Type B pancreatic cell (in vitro differentiated cells): Measurements from ENCODE around the gene FADS2. TPM values are rescaled to one million over a fixed set of nuclear protein-coding genes. Genes with fewer than 3 reads are reported as not detected.

Source experiments
- DNase-seq: peaks from one replicate; pipeline ENCODE4 v3.0.0; 2021; ENCODE audit warnings: mixed read lengths; ENCODE audit not compliant: unreplicated experiment; ENCODE audit errors: extremely low spot score
- H3K27ac Mint-ChIP-seq: 2 replicates; pipeline ENCODE4 v1.8.0; 2021; ENCODE audit warnings: mild to moderate bottlenecking, mixed read lengths
- H3K27me3 Mint-ChIP-seq: 2 replicates; pipeline ENCODE4 v1.8.0; 2021; ENCODE audit warnings: mixed read lengths
- H3K36me3 Mint-ChIP-seq: 2 replicates; pipeline ENCODE4 v1.8.0; 2021; ENCODE audit warnings: mixed read lengths
- H3K4me1 Mint-ChIP-seq: one replicate; pipeline ENCODE4 v1.8.0; 2021; ENCODE audit warnings: mixed read lengths; ENCODE audit not compliant: unreplicated experiment
- H3K4me3 Mint-ChIP-seq: 2 replicates; pipeline ENCODE4 v1.8.0; 2021; ENCODE audit warnings: mild to moderate bottlenecking, mixed read lengths
- H3K9me3 Mint-ChIP-seq: 2 replicates; pipeline ENCODE4 v1.8.0; 2021; ENCODE audit warnings: mixed read lengths
- total RNA-seq: library from RNA; stranded (reverse); gene quantifications from 2 replicates; pipeline ENCODE4 v1.2.1, GENCODE V29; 2021; ENCODE audit warnings: low replicate concordance
- TF ChIP-seq, protein P1 (sequence below): fragments of 200-600 bp; sonication (generic); conservative IDR thresholded peaks from 2 replicates; pipeline ENCODE4 v1.5.0; 2021; ENCODE audit warnings: antibody characterized with exemption, mild to moderate bottlenecking

FADS2 gene
- total RNA-seq, 1 donor from 2014 or later: 205 TPM

DNA sequence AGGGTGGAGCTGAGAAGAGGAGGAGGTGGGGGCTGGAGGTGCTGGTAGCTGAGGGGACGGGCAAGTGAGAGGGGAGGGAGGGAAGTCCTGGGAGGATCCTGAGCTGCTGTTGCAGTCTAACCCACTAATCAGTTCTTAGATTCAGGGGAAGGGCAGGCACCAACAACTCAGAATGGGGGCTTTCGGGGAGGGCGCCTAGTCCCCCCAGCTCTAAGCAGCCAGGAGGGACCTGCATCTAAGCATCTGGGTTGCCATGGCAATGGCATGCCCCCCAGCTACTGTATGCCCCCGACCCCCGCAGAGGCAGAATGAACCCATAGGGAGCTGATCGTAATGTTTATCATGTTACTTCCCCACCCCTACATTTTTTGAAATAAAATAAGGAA, 38.9 kb downstream of the FADS2 start:
- TF ChIP-seq, protein P1, sequence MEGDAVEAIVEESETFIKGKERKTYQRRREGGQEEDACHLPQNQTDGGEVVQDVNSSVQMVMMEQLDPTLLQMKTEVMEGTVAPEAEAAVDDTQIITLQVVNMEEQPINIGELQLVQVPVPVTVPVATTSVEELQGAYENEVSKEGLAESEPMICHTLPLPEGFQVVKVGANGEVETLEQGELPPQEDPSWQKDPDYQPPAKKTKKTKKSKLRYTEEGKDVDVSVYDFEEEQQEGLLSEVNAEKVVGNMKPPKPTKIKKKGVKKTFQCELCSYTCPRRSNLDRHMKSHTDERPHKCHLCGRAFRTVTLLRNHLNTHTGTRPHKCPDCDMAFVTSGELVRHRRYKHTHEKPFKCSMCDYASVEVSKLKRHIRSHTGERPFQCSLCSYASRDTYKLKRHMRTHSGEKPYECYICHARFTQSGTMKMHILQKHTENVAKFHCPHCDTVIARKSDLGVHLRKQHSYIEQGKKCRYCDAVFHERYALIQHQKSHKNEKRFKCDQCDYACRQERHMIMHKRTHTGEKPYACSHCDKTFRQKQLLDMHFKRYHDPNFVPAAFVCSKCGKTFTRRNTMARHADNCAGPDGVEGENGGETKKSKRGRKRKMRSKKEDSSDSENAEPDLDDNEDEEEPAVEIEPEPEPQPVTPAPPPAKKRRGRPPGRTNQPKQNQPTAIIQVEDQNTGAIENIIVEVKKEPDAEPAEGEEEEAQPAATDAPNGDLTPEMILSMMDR: no peak
- Mint-ChIP-seq H3K4me1 (peaks cover 13% of the 10 kb centered on the region), H3K9me3 (no peaks in the 10 kb centered on the region), H3K27ac (no peak overlapping the region), H3K4me3 (no peak overlapping the region), H3K27me3 (peaks cover 4% of the 10 kb centered on the region), H3K36me3 (peaks cover 4% of the 10 kb centered on the region)
- DNase-seq: no peak

GRCh38 chr11:61868571-61869428, 40.7 kb downstream of the FADS2 start:
- TF ChIP-seq, protein P1: no peak
- H3K27me3 Mint-ChIP-seq: peaks cover 4% of the 10 kb centered on the region
- H3K9me3 Mint-ChIP-seq: no peaks in the 10 kb centered on the region
- peaks cover 13% of the 10 kb centered on the region for H3K4me1 Mint-ChIP-seq
- peaks cover 4% of the 10 kb centered on the region for H3K36me3 Mint-ChIP-seq
- H3K4me3 Mint-ChIP-seq: no peak overlapping the region
- no peak overlapping the region for H3K27ac Mint-ChIP-seq
- DNase-seq: no peak

DNA sequence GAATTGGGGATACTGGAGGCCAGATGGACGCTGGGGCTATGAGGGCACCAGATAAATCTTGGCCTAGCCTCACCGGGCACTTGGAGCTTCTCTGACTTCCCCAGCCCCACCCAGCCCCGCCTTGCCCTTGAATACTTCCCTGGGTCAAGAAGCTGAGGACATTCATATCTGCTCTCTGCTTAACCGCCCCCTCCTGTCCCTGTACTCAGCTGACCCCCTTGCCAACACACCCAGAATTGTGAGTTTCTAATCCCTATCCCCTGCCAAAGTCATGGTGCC, 41.3 kb downstream of the FADS2 start:
- Mint-ChIP-seq H3K27me3 (peaks cover 4% of the 10 kb centered on the region), H3K4me1 (peaks cover 13% of the 10 kb centered on the region), H3K9me3 (no peaks in the 10 kb centered on the region), H3K36me3 (peaks cover 4% of the 10 kb centered on the region), H3K4me3 (no peak overlapping the region), H3K27ac (no peak overlapping the region)
- TF ChIP-seq, protein P1: no peak
- DNase-seq: no peak

DNA sequence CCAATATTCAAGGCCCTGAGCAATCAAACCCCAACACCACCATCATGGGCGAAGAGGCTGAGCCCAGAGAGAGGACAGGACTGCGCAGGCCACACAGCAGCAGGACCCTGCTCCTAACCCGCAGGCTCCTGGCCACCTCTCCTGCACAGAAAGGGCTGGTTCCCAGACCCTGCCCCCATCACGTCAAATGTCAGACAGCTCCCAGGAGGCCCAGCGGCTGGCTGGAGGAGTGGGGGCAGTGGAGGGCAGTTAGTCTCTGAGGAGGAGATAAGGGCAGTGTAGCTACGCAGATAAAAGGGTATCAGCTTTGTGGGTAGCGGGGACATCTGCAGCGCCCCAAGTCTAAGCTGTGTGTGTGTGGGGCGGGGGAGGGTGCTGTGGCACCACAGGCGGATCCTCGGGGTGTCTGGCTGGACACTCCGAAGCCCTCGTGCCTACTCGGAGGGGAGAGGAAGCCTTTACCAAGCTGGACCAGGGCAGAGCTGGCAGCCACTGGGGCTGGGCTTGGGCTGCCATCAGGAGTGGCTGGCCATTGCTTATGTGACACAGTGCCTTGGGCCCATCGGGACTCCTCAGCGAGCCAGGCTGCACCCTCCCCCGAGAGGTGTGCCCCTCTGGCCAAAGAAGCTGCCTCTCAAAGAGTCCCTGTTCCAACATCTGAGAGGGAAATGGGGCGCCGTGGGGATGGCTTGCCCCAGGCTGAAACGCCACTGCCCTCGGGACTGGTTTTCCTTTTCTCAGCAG, 41.8 kb downstream of the FADS2 start:
- Mint-ChIP-seq H3K4me1 (peaks cover 13% of the 10 kb centered on the region), H3K4me3 (no peak overlapping the region), H3K9me3 (no peaks in the 10 kb centered on the region), H3K27me3 (peaks cover 4% of the 10 kb centered on the region), H3K36me3 (peaks cover 1% of the 10 kb centered on the region), H3K27ac (no peak overlapping the region)
- no peak for DNase-seq
- TF ChIP-seq, protein P1: no peak

- TF ChIP-seq, protein P1: no peak
- Mint-ChIP-seq H3K4me1 (peaks cover 13% of the 10 kb centered on the region), H3K36me3 (no peaks in the 10 kb centered on the region), H3K27ac (no peak overlapping the region), H3K27me3 (peaks cover 4% of the 10 kb centered on the region), H3K9me3 (no peaks in the 10 kb centered on the region), H3K4me3 (peak overlapping the region; percentile 39)
- no peak for DNase-seq
Observed at GRCh38 chr11:61870541-61871031, 42.5 kb downstream of the FADS2 start.
